ENCODE data around the gene MRPL42.
"Not testable (repeated sequence)": the region's sequence is repeated elsewhere in the genome, so short reads cannot be mapped to it uniquely, and the experiment has no call there.

Gene MRPL42

GRCh38 chr12:93467351-93468007 lies at the start of gene MRPL42:
TSS of gene MRPL42 (plus strand) at chr12:93467514. CDS start at chr12:93469286, 1,772 bp downstream.
- DNase-seq, result peak; percentile 87

GRCh38 chr12:93417967-93418480 lies 49.3 kb upstream of the MRPL42 start:
- DNase-seq, result no peak

GRCh38 chr12:93419388-93420034 lies 47.8 kb upstream of the MRPL42 start:
- no peak for DNase-seq

GRCh38 chr12:93422050-93422449 lies 45.3 kb upstream of the MRPL42 start:
- no peak for DNase-seq

- no peak for DNase-seq
Measured at GRCh38 chr12:93425736-93426411, 41.4 kb upstream of the MRPL42 start.

GRCh38 chr12:93426412-93426805 lies 40.9 kb upstream of the MRPL42 start:
- DNase-seq, result no peak

- DNase-seq, result no peak
Measured at GRCh38 chr12:93427779-93428564, 39.3 kb upstream of the MRPL42 start.

GRCh38 chr12:93429448-93429847 lies 37.9 kb upstream of the MRPL42 start:
- no peak for DNase-seq

- no peak for DNase-seq
Measured at GRCh38 chr12:93429852-93430251, 37.5 kb upstream of the MRPL42 start.

- DNase-seq, result no peak
Measured at GRCh38 chr12:93430280-93430679, 37.0 kb upstream of the MRPL42 start.

GRCh38 chr12:93432031-93432430 lies 35.3 kb upstream of the MRPL42 start:
- DNase-seq, result not testable (repeated sequence)

GRCh38 chr12:93434256-93434865 lies 33.0 kb upstream of the MRPL42 start:
- no peak for DNase-seq

- DNase-seq, result no peak
Measured at GRCh38 chr12:93438266-93439050, 28.9 kb upstream of the MRPL42 start.

GRCh38 chr12:93440043-93440835 lies 27.1 kb upstream of the MRPL42 start:
- no peak for DNase-seq

- DNase-seq, result peak; percentile 37
Measured at GRCh38 chr12:93441081-93441616, 26.2 kb upstream of the MRPL42 start.

GRCh38 chr12:93441617-93442410 lies 25.5 kb upstream of the MRPL42 start, which contains the start of gene UBE2N:
TSS of gene UBE2N (minus strand) at chr12:93441947. CDS start at chr12:93441884, 63 bp downstream.
- DNase-seq, result peak; percentile 96

- DNase-seq, result no peak
Measured at GRCh38 chr12:93442411-93443340, 24.6 kb upstream of the MRPL42 start.

GRCh38 chr12:93443576-93443975 lies 23.7 kb upstream of the MRPL42 start:
- no peak for DNase-seq

Data from stimulated activated naive CD4-positive, alpha-beta T cell treated with Interleukin-2 at 50 U/mL for 16 hours (primary cell).